CD4-positive, alpha-beta T cell (primary cell): Measurements from ENCODE around the gene SLC29A2. TPM values are rescaled to one million over a fixed set of nuclear protein-coding genes. Genes with fewer than 3 reads are reported as not detected.

Source experiments
- ATAC-seq: fragments of 200-7000 bp; cut with Tn5 transposase; one replicate; pipeline ENCODE4 v1.10.0; 2022; ENCODE audit warnings: mild to moderate bottlenecking; ENCODE audit not compliant: poor library complexity
- CTCF ChIA-PET: fragments of 350-600 bp; sonication (Branson Sonifier 250); formaldehyde crosslinking; loops from one replicate; lab custom pipeline; 2021; ENCODE audit warnings: antibody characterized with exemption, inconsistent platforms; lab: Charles Lee
- POLR2A ChIA-PET: fragments of 350-600 bp; sonication (Branson Sonifier 250); formaldehyde crosslinking; loops from one replicate; lab custom pipeline; 2021; ENCODE audit warnings: antibody characterized with exemption, inconsistent platforms; lab: Charles Lee
- DNase-seq, 14 experiments: peaks; one replicate each; pipeline ENCODE4 v3.0.0-alpha.2; 2013 to 2020; ENCODE audit warnings: mixed read lengths in 2 of 14
- H3K27ac ChIP-seq, 2 donors: one replicate each; pipeline versions ENCODE4 v1.5.1 to v1.7.0; 2013; ENCODE audit warnings: low read length in 2 of 2, low read depth in 1 of 2, mild to moderate bottlenecking in 1 of 2
- H3K27me3 ChIP-seq, 2 experiments: 1 replicate in 1 of 2; 2 replicates in 1 of 2; pipeline versions ENCODE4 v1.6.1 to v1.7.0; 2013; ENCODE audit warnings: low read length in 2 of 2, control low read depth in 1 of 2, mild to moderate bottlenecking in 1 of 2, moderate library complexity in 1 of 2; ENCODE audit not compliant: insufficient read depth in 2 of 2, control insufficient read depth in 1 of 2
- H3K36me3 ChIP-seq: one replicate; pipeline ENCODE4 v1.6.1; 2013; ENCODE audit warnings: low read length, control low read depth; ENCODE audit not compliant: insufficient read depth
- H3K4me1 ChIP-seq: one replicate; pipeline ENCODE4 v1.6.1; 2013; ENCODE audit warnings: low read length, control low read depth; ENCODE audit not compliant: insufficient read depth
- H3K4me3 ChIP-seq: one replicate; pipeline ENCODE4 v1.5.1; 2013; ENCODE audit warnings: mild to moderate bottlenecking, low read length, moderate library complexity
- H3K9me3 ChIP-seq, 2 experiments: 1 replicate in 1 of 2; 2 replicates in 1 of 2; pipeline versions ENCODE4 v1.6.1 to v1.7.0; 2013; ENCODE audit warnings: low read length in 2 of 2, mild to moderate bottlenecking in 2 of 2, control low read depth in 1 of 2, moderate library complexity in 1 of 2; ENCODE audit not compliant: control insufficient read depth in 1 of 2, insufficient read depth in 1 of 2
- H3K27ac Mint-ChIP-seq: one replicate; pipeline ENCODE4 v1.8.0; 2020; ENCODE audit warnings: mixed read lengths
- H3K27me3 Mint-ChIP-seq: one replicate; pipeline ENCODE4 v1.8.0; 2021; ENCODE audit warnings: mixed read lengths
- H3K36me3 Mint-ChIP-seq: one replicate; pipeline ENCODE4 v1.8.0; 2021; ENCODE audit warnings: low read depth, mixed read lengths
- H3K4me1 Mint-ChIP-seq: one replicate; pipeline ENCODE4 v1.8.0; 2021; ENCODE audit warnings: low read depth, mixed read lengths
- H3K4me3 Mint-ChIP-seq: one replicate; pipeline ENCODE4 v1.8.0; 2020; ENCODE audit warnings: mild to moderate bottlenecking, mixed read lengths
- H3K9me3 Mint-ChIP-seq: one replicate; pipeline ENCODE4 v1.8.0; 2020; ENCODE audit warnings: mixed read lengths
- CTCF ChIP-seq: fragments of 200-600 bp; IDR thresholded peaks from one replicate; pipeline ENCODE4 v1.8.0; 2022; ENCODE audit warnings: antibody characterized with exemption, mild to moderate bottlenecking
- intact Hi-C, 2 experiments: fragments of 100-400 bp; cut with DNase I in 1 of 2; cut with micrococcal nuclease in 1 of 2; formaldehyde crosslinking; loops; one replicate each; pipeline versions ENCODE4 v1.15.1 to v1.9.0; 2023 to 2025; cut with DNase I, micrococcal nuclease
- total RNA-seq, 174 experiments: library from RNA in 2 of 174; stranded (reverse) in 2 of 174; gene quantifications; one replicate each; pipeline ENCODE4 v1.2.3 and lab custom pipeline; 2021 to 2026

SLC29A2 gene
- total RNA-seq, 2 experiments from 2014 or later: 9.7 TPM

DNA sequence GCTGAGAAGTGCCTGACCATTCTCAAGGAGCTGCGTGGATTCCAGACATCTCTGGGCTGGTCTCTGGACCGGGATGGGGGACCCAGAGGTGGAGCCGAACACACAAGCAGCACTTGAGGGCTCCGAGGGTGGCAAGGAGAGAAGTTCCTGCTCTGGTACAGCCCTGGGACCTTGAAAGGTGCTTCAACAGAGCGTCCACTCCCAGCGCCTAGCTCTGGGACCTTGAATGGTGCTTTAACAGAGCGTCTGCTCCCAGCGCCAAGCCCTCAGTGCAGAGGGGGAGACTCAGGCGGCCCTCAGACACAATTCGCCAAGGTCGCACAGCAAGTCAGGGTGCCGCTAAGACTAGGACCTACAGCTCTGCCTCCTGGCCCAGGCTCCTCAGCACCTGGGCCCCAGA lies 38.6 kb upstream of the SLC29A2 start:
- H3K9me3 Mint-ChIP-seq: no peaks in the 10 kb centered on the region
- H3K4me3 Mint-ChIP-seq: no peak overlapping the region
- no peak overlapping the region for H3K27ac Mint-ChIP-seq
- Histone ChIP-seq H3K36me3 (no peaks in the 10 kb centered on the region), H3K4me1 (peaks cover 14% of the 10 kb centered on the region), H3K9me3 (no peaks in the 10 kb centered on the region), H3K27me3 (peaks cover 4 to 34% of the 10 kb centered on the region in 2 experiments), H3K27ac (no peak overlapping the region), H3K4me3 (no peak overlapping the region)
- no peaks in the 10 kb centered on the region for H3K36me3 Mint-ChIP-seq
- ChIA-PET POLR2A (interaction anchor here (1.7 to 1.8 kb wide), 2 partner anchors 11 to 268 kb away, joined by 7 to 9 read pairs; partner anchors contain the start of gene RBM4B), CTCF (no interaction called here)
- intact Hi-C loops: no loop called here
- no peak for TF ChIP-seq CTCF
- peaks cover 53% of the 10 kb centered on the region for H3K27me3 Mint-ChIP-seq
- no peak for DNase-seq
- peaks cover 5% of the 10 kb centered on the region for H3K4me1 Mint-ChIP-seq
- no peak for ATAC-seq

DNA sequence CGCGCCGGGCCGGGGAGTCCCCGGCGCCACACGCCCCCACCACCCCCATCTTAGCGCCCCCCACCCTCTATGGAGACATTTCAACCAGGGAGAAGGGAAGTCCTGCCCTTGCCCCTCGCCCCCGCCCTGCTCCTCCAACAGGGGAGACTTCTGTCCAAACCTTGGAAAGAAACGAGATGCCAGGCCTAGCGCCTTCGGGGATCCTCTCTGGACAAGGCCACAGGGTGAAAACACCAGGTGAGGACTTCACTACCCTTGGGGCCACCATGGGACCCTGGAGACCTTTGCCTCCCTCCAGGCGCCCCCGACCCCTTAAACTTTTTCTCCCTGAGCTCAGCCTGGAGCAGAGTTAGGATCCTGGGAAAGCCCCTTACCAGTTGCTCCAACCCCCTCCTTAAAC lies 37.7 kb upstream of the SLC29A2 start:
- DNase-seq: peak in 1 of 14 experiments; percentile 11
- H3K27me3 ChIP-seq: peaks cover 0 to 25% of the 10 kb centered on the region in 2 experiments
- peaks cover 5% of the 10 kb centered on the region for H3K4me1 Mint-ChIP-seq
- H3K27me3 Mint-ChIP-seq: peaks cover 54% of the 10 kb centered on the region
- H3K36me3 Mint-ChIP-seq: no peaks in the 10 kb centered on the region
- no peak for ATAC-seq
- H3K4me1 ChIP-seq: peaks cover 14% of the 10 kb centered on the region
- no peak overlapping the region for H3K4me3 ChIP-seq
- intact Hi-C loops: no loop called here
- no peak overlapping the region for H3K27ac ChIP-seq
- no peaks in the 10 kb centered on the region for H3K9me3 ChIP-seq
- no peak overlapping the region for H3K27ac Mint-ChIP-seq
- POLR2A ChIA-PET: interaction anchor here (1.1 to 1.8 kb wide), 4 partner anchors 12 to 269 kb away, joined by 4 to 9 read pairs (median 6); partner anchors contain the start of genes DPP3, MRPL11 and RBM4B
- no peaks in the 10 kb centered on the region for H3K9me3 Mint-ChIP-seq
- H3K4me3 Mint-ChIP-seq: no peak overlapping the region
- CTCF ChIA-PET: interaction anchor here (0.6 to 3.5 kb wide), 7 partner anchors 9 to 269 kb away, joined by 3 to 24 read pairs (median 4); partner anchors contain the start of genes MRPL11, NPAS4 and RBM4B
- H3K36me3 ChIP-seq: no peaks in the 10 kb centered on the region
- TF ChIP-seq CTCF: no peak

DNA sequence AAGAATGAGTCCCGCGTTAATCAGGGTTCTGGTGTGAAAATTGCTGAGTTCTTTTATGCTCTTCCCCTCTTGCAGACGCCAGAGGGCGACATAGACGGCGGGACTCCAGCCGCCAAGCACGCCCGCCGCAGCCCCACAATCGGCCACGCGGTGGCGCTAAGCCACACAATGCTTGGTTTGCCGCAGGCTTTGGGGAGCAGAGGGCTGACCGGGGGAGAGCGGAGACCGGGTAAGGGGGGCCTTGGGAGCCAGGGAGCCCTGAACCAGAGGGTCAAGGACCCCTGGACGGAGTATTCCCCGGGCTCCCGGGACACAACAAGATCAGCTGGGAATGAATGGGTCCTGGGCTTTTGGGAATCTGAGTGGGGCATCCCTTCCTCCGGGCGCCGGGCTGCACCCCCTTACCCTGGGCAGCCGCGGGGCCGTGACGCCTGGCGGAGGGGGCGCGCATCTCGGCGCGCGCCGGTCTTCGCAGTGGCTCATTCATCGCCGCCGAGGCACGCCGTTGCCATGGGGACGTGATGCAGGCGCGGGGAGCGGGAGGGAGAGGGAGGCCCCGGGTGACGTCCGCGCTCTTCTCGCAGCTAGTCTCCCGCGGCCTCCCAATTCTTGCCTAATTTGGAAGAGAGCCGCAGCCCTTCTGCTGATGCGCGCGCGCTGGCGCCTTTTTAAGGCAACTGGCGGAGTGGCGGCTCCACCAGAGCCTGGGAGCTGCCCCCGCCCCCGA lies 37.1 kb upstream of the SLC29A2 start:
- Histone ChIP-seq H3K9me3 (no peaks in the 10 kb centered on the region), H3K4me3 (peak overlapping the region; percentile 34), H3K36me3 (no peaks in the 10 kb centered on the region), H3K4me1 (peaks cover 14% of the 10 kb centered on the region), H3K27ac (no peak overlapping the region), H3K27me3 (peaks cover 2 to 19% of the 10 kb centered on the region in 2 experiments)
- peak; percentile 88 for ATAC-seq
- Mint-ChIP-seq H3K36me3 (no peaks in the 10 kb centered on the region), H3K27ac (no peak overlapping the region), H3K4me1 (peaks cover 5% of the 10 kb centered on the region), H3K4me3 (peak overlapping the region; percentile 84), H3K9me3 (no peaks in the 10 kb centered on the region), H3K27me3 (peaks cover 50% of the 10 kb centered on the region)
- ChIA-PET POLR2A (interaction anchor here (0.9 to 1.8 kb wide), 4 partner anchors 13 to 270 kb away, joined by 3 to 9 read pairs (median 4); partner anchors contain the start of genes DPP3, MRPL11 and RBM4B), CTCF (interaction anchor here (0.6 to 3.5 kb wide), 8 partner anchors 9 to 426 kb away, joined by 3 to 24 read pairs (median 4); partner anchors contain the start of genes MRPL11, NPAS4 and RBM4B)
- TF ChIP-seq CTCF: peak; percentile 100
- peak; percentile 84 to 97 (median 93) for DNase-seq
- intact Hi-C loops: loop anchor here (1.0 kb wide), 10 partner anchors 21 to 434 kb away; partner anchors contain the start of genes MRPL11 (in 1 of the 2) and PELI3 (in 1 of the 2)
